ENCODE data around the gene RASEF.

- TF ChIP-seq, protein P1, sequence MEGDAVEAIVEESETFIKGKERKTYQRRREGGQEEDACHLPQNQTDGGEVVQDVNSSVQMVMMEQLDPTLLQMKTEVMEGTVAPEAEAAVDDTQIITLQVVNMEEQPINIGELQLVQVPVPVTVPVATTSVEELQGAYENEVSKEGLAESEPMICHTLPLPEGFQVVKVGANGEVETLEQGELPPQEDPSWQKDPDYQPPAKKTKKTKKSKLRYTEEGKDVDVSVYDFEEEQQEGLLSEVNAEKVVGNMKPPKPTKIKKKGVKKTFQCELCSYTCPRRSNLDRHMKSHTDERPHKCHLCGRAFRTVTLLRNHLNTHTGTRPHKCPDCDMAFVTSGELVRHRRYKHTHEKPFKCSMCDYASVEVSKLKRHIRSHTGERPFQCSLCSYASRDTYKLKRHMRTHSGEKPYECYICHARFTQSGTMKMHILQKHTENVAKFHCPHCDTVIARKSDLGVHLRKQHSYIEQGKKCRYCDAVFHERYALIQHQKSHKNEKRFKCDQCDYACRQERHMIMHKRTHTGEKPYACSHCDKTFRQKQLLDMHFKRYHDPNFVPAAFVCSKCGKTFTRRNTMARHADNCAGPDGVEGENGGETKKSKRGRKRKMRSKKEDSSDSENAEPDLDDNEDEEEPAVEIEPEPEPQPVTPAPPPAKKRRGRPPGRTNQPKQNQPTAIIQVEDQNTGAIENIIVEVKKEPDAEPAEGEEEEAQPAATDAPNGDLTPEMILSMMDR (IDR thresholded peaks at IDR 0.05) = no peak
- TF ChIP-seq POLR2A (IDR thresholded peaks at IDR 0.05) (no peak), POLR2AphosphoS5 (IDR thresholded peaks at IDR 0.05) (no peak)
Measured at GRCh38 chr9:82993856-82994605, 68.9 kb downstream of the RASEF start.

Measured in gastroesophageal sphincter (tissue), 3 donors.